MM.1S (cell line): ENCODE results near the gene GPR176.

Experiments
- DNase-seq: peaks from one replicate; pipeline ENCODE4 v3.0.0-alpha.2; 2015
- H2AFZ ChIP-seq: fragments of 300-600 bp; sonication (generic); 2 replicates; pipeline ENCODE4 v1.6.0; 2016; ENCODE audit warnings: antibody characterized with exemption, low read length
- H3F3A ChIP-seq: fragments of 300-600 bp; sonication (generic); 2 replicates; pipeline ENCODE4 v1.6.1; 2016; ENCODE audit warnings: mild to moderate bottlenecking, antibody characterized with exemption, low read length, moderate library complexity, mixed read lengths; ENCODE audit not compliant: insufficient read depth
- H3K27ac ChIP-seq: fragments of 300-600 bp; sonication (generic); 2 replicates; pipeline ENCODE4 v1.5.1; 2016; ENCODE audit warnings: mild to moderate bottlenecking, low read length
- H3K27me3 ChIP-seq: fragments of 300-600 bp; sonication (generic); replicated peaks from 2 replicates; pipeline ENCODE4 v1.6.0; 2016; ENCODE audit warnings: low read length; ENCODE audit not compliant: insufficient read depth
- H3K36me3 ChIP-seq: fragments of 300-600 bp; sonication (generic); replicated peaks from 2 replicates; pipeline ENCODE4 v1.6.1; 2016; ENCODE audit warnings: mild to moderate bottlenecking, low read length, mixed read lengths; ENCODE audit not compliant: insufficient read depth
- H3K4me1 ChIP-seq: fragments of 300-600 bp; sonication (generic); 2 replicates; pipeline ENCODE4 v1.6.1; 2016; ENCODE audit warnings: low read length, mixed read lengths
- H3K4me2 ChIP-seq: fragments of 300-600 bp; sonication (generic); 2 replicates; pipeline ENCODE4 v1.6.0; 2016; ENCODE audit warnings: low read depth, low read length
- H3K4me3 ChIP-seq: fragments of 300-600 bp; sonication (generic); 2 replicates; pipeline ENCODE4 v1.5.1; 2016; ENCODE audit warnings: low read length, mixed read lengths
- H3K79me2 ChIP-seq: fragments of 300-600 bp; sonication (generic); 2 replicates; pipeline ENCODE4 v1.6.1; 2016; ENCODE audit warnings: mixed run types, low read length, mixed read lengths
- H3K9ac ChIP-seq: fragments of 300-600 bp; sonication (generic); 2 replicates; pipeline ENCODE4 v1.6.1; 2016; ENCODE audit warnings: low read length, mixed read lengths
- H3K9me2 ChIP-seq: fragments of 300-600 bp; sonication (generic); replicated peaks from 2 replicates; pipeline ENCODE4 v1.6.1; 2016; ENCODE audit warnings: mild to moderate bottlenecking, low read length, mixed read lengths; ENCODE audit not compliant: insufficient read depth
- H3K9me3 ChIP-seq: fragments of 300-600 bp; sonication (generic); replicated peaks from 2 replicates; pipeline ENCODE4 v1.6.1; 2016; ENCODE audit warnings: mild to moderate bottlenecking, low read length, mixed read lengths; ENCODE audit not compliant: insufficient read depth
- H4K20me1 ChIP-seq: fragments of 300-600 bp; sonication (generic); 2 replicates; pipeline ENCODE4 v1.6.1; 2016; ENCODE audit warnings: mild to moderate bottlenecking, low read length, moderate library complexity, mixed read lengths; ENCODE audit not compliant: insufficient read depth
- EZH2 ChIP-seq: fragments of 300-600 bp; sonication (generic); optimal IDR thresholded peaks from 2 replicates; pipeline ENCODE3; 2017; ENCODE audit warnings: low read depth, mild to moderate bottlenecking, antibody characterized with exemption, low read length, mixed read lengths
- EZH2phosphoT487 ChIP-seq: fragments of 300-600 bp; sonication (generic); IDR thresholded peaks from 2 replicates; pipeline ENCODE4 v1.6.1; 2018; ENCODE audit warnings: antibody characterized with exemption, low read length
- TF ChIP-seq, protein P1 (sequence below): fragments of 300-600 bp; sonication (generic); IDR thresholded peaks from 2 replicates; pipeline ENCODE4 v1.5.1; 2016; ENCODE audit warnings: antibody characterized with exemption, low read length, mixed read lengths

The GPR176 gene

DNA sequence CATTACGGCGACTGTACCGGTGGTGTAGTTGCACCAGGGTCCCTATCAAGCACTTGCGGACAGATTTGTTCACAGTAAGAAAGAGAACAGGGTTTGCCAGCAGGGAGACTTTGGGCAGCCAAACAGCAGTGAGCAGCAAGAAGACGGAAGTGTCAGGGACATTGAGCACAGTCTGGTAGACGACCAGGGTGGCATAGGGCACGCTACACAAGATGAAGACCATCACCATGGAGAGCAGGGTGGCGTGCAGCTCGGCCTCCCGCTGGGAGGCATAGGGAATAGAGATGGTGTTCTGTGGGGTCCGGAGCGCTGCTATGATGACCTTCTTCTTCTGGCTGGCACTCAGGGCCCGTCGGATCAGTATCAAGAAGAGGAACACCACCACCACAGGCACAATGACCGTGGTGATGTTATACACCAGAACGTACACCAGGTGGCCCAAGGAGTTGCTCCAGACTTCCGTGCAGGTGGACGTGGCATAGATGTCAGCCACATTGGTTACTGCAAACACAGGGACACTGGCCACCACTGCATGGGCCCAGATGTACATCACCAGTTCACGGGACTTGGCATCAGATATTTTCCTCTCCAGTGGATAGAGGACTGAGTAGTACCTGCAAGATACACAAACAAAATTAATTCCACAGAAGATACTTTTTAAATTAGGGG is 118.3 kb downstream of the GPR176 start:
- no peak overlapping the region for H3K27ac ChIP-seq
- H3K9me3 ChIP-seq: no peaks in the 10 kb centered on the region
- peaks cover 9% of the 10 kb centered on the region; the same call in 1 of the 2 replicates for H3K4me1 ChIP-seq
- H2AFZ ChIP-seq: no peak overlapping the region
- H3K9ac ChIP-seq: no peak overlapping the region
- DNase-seq: peak; percentile 40
- H4K20me1 ChIP-seq: no peaks in the 10 kb centered on the region
- no peaks in the 10 kb centered on the region for H3F3A ChIP-seq
- H3K9me2 ChIP-seq: no peaks in the 10 kb centered on the region
- H3K79me2 ChIP-seq: no peaks in the 10 kb centered on the region
- no peak overlapping the region for H3K4me2 ChIP-seq
- TF ChIP-seq EZH2 (no peak), EZH2phosphoT487 (no peak)
- TF ChIP-seq, protein P1, sequence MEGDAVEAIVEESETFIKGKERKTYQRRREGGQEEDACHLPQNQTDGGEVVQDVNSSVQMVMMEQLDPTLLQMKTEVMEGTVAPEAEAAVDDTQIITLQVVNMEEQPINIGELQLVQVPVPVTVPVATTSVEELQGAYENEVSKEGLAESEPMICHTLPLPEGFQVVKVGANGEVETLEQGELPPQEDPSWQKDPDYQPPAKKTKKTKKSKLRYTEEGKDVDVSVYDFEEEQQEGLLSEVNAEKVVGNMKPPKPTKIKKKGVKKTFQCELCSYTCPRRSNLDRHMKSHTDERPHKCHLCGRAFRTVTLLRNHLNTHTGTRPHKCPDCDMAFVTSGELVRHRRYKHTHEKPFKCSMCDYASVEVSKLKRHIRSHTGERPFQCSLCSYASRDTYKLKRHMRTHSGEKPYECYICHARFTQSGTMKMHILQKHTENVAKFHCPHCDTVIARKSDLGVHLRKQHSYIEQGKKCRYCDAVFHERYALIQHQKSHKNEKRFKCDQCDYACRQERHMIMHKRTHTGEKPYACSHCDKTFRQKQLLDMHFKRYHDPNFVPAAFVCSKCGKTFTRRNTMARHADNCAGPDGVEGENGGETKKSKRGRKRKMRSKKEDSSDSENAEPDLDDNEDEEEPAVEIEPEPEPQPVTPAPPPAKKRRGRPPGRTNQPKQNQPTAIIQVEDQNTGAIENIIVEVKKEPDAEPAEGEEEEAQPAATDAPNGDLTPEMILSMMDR: peak; percentile 55
- no peaks in the 10 kb centered on the region for H3K27me3 ChIP-seq
- H3K36me3 ChIP-seq: no peaks in the 10 kb centered on the region
- no peak overlapping the region for H3K4me3 ChIP-seq

DNA sequence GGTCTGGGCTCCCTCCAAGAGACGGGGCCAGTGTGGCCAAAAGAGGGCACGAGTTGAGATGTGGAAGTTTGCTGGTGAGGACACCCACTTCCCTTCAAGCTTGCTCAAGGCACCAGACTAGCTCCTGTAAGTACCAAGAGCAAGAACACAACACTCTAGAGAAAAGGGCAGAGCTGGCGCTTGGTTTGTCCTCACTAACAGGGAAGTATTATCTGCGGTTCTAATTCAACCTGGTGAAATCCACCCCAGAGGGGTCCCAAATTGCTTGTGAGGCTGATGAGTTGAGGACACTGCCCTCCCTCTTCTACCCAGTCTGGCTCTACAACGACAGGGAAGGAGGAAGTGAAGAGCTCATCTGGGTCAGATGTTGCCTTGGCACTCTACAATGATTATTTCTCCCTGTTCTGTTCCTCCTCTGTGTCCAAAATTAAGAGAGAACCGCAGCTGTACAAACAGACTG is 120.5 kb downstream of the GPR176 start:
- H3F3A ChIP-seq: no peaks in the 10 kb centered on the region
- no peak for DNase-seq
- no peak overlapping the region for H3K9ac ChIP-seq
- TF ChIP-seq, protein P1: no peak
- TF ChIP-seq EZH2phosphoT487: no peak
- no peak for TF ChIP-seq EZH2
- H3K36me3 ChIP-seq: no peaks in the 10 kb centered on the region
- no peaks in the 10 kb centered on the region for H4K20me1 ChIP-seq
- no peak overlapping the region for H3K4me3 ChIP-seq
- no peak overlapping the region for H3K27ac ChIP-seq
- H3K9me2 ChIP-seq: no peaks in the 10 kb centered on the region
- H3K9me3 ChIP-seq: no peaks in the 10 kb centered on the region
- H3K4me2 ChIP-seq: no peak overlapping the region
- H2AFZ ChIP-seq: 0 out of 2 replicates have a peak overlapping the region, but pooled peaks have one; percentile 17
- peaks cover 9% of the 10 kb centered on the region; the same call in 1 of the 2 replicates for H3K4me1 ChIP-seq
- H3K27me3 ChIP-seq: no peaks in the 10 kb centered on the region
- H3K79me2 ChIP-seq: no peaks in the 10 kb centered on the region

DNA sequence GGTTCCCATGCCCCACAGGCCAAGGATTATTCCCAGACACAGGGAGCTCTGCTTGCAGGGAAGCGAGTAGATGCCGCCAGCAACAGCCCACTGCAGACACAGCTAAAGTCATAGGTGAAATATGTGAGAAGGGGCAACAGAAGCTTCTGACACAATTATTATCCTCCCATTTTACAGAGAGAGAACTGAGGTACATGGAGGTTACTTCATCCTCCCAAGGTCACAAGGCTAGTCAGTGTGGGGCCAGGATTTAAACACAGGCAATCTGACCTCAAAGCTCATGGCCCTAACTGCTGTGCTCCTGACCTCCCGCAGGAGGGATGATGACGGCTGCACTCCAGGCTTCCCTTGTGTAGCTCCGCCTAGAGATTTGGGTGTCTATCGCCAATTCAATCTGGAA is 121.7 kb downstream of the GPR176 start:
- Histone ChIP-seq H3K4me1 (no peaks in the 10 kb centered on the region), H3F3A (no peaks in the 10 kb centered on the region), H4K20me1 (no peaks in the 10 kb centered on the region), H3K9me2 (no peaks in the 10 kb centered on the region), H3K4me2 (no peak overlapping the region), H3K79me2 (no peaks in the 10 kb centered on the region), H3K4me3 (no peak overlapping the region), H3K27me3 (no peaks in the 10 kb centered on the region), H2AFZ (no peak overlapping the region), H3K36me3 (no peaks in the 10 kb centered on the region), H3K9ac (no peak overlapping the region), H3K9me3 (no peaks in the 10 kb centered on the region), H3K27ac (no peak overlapping the region)
- DNase-seq: no peak
- no peak for TF ChIP-seq EZH2phosphoT487
- TF ChIP-seq EZH2: no peak
- TF ChIP-seq, protein P1: no peak
